ENCODE data around the gene TMSB15C.
"Not testable (repeated sequence)": the region's sequence is repeated elsewhere in the genome, so short reads cannot be mapped to it uniquely, and the experiment has no call there.

DNA sequence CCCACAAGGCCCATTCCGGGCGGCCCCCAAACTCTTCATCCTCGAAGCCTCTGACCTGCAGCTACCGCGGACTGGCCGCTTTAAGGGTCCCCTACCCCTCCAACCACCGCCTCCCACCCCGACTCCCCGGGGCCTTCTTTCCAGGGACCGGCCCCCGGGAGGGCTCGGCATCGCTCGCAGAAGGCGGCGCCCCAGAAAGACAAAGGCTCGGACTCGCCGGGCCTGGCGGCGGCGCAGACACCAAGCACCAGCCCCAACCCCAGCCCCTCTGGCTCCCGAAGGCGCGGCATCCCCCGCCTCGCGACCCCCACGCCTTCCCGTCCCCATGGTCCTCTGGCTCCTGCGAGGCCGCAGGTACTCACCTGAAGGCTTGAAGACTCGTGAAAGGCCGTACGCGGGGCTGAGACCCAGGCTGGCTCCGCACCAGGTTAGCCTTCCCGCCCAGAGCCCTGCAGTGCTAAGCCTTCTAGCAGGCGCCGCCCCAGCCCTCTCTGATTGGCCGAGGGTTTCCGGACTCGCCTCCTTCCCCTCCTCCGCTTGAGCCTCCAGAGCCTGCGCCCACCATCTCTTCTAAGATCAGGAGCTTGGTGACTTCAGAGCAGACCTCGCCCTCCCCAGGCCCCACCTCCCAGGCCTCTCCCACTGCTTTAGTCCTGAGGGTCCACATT, at the start of gene TMSB15C:
- not testable (repeated sequence) for TF ChIP-seq CTCF, POLR2A (IDR thresholded peaks at IDR 0.05)

All from right lobe of liver (tissue), 4 donors.